ENCODE measurements around the gene RAB15. TPM values are rescaled to one million over a fixed set of nuclear protein-coding genes. Genes with fewer than 3 reads are reported as not detected.

The RAB15 gene
- polyA plus RNA-seq, 3 donors: 0.09 to 0.14 (median 0.09) TPM

DNA sequence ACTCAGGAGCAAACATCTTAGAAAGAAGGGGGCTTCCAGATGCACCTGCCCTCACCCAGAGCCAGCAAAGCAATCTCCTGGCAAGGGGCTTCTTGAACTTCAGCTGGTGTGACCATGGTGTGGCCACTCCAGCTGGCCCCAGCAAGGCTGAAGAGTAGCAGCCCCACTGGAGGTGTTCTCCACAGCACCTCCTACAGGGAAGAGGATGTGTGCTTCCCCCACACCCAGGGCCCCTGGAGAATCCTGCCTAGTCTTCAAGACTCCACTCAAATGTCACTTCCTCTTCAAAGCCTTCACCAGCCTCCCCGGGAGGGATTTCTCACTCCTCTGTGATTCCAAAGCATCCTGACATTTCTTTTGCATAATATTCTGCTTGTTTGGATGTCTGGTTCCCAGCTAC, 8.5 kb downstream of the RAB15 start:
- no peak overlapping the region for H3K4me3 ChIP-seq (replicated peaks in 1 of 3; ENCODE audit: low read depth in 2 of 3, low read length in 3 of 3)
- TF ChIP-seq, protein P1, sequence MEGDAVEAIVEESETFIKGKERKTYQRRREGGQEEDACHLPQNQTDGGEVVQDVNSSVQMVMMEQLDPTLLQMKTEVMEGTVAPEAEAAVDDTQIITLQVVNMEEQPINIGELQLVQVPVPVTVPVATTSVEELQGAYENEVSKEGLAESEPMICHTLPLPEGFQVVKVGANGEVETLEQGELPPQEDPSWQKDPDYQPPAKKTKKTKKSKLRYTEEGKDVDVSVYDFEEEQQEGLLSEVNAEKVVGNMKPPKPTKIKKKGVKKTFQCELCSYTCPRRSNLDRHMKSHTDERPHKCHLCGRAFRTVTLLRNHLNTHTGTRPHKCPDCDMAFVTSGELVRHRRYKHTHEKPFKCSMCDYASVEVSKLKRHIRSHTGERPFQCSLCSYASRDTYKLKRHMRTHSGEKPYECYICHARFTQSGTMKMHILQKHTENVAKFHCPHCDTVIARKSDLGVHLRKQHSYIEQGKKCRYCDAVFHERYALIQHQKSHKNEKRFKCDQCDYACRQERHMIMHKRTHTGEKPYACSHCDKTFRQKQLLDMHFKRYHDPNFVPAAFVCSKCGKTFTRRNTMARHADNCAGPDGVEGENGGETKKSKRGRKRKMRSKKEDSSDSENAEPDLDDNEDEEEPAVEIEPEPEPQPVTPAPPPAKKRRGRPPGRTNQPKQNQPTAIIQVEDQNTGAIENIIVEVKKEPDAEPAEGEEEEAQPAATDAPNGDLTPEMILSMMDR (IDR thresholded peaks at IDR 0.05): no peak
- no peaks in the 10 kb centered on the region for H4K20me1 ChIP-seq (ENCODE audit: insufficient read depth, low read length)
- no peaks in the 10 kb centered on the region for H3K27me3 ChIP-seq (ENCODE audit: control insufficient read depth in 2 of 2, insufficient read depth in 2 of 2, low read length in 2 of 2)
- H3K27ac ChIP-seq (ENCODE audit: low read depth in 1 of 2, low read length in 2 of 2): no peak overlapping the region
- intact Hi-C loops (cut with micrococcal nuclease): no loop called here
- H3K4me2 ChIP-seq (replicated peaks; ENCODE audit: extremely low read depth, low read length, poor library complexity, severe bottlenecking): no peak overlapping the region
- H3K79me2 ChIP-seq (ENCODE audit: insufficient read depth, low read length): no peaks in the 10 kb centered on the region
- no peaks in the 10 kb centered on the region for H3K4me1 Mint-ChIP-seq
- H3K9me3 Mint-ChIP-seq: no peaks in the 10 kb centered on the region
- H3K4me1 ChIP-seq (ENCODE audit: control insufficient read depth in 1 of 2, insufficient read depth in 2 of 2, low read length in 2 of 2): no peaks in the 10 kb centered on the region
- peaks cover 0 to 5% (median 3%) of the 10 kb centered on the region in 3 donors for H3K27me3 Mint-ChIP-seq (ENCODE audit: low read depth in 3 of 3)
- no peak overlapping the region for H2AFZ ChIP-seq (ENCODE audit: insufficient read depth, low read depth, low read length, poor library complexity, severe bottlenecking)
- no peaks in the 10 kb centered on the region for H3K9me3 ChIP-seq (replicated peaks in 1 of 2; ENCODE audit: control insufficient read depth in 1 of 2, insufficient read depth in 1 of 2, low read length in 2 of 2)
- no peak for DNase-seq
- no peak overlapping the region for H3K4me3 Mint-ChIP-seq
- no peaks in the 10 kb centered on the region for H3K36me3 Mint-ChIP-seq
- H3K36me3 ChIP-seq (replicated peaks in 1 of 2; ENCODE audit: control insufficient read depth in 1 of 2, insufficient read depth in 2 of 2, low read length in 2 of 2): no peaks in the 10 kb centered on the region
- H3K9ac ChIP-seq (ENCODE audit: insufficient read depth, low read length, poor library complexity, severe bottlenecking): no peak overlapping the region
- no peak overlapping the region for H3K27ac Mint-ChIP-seq
- WGBS (ENCODE audit: insufficient coverage): 60% methylated on average over 1 of the region's 1 CpG

DNA sequence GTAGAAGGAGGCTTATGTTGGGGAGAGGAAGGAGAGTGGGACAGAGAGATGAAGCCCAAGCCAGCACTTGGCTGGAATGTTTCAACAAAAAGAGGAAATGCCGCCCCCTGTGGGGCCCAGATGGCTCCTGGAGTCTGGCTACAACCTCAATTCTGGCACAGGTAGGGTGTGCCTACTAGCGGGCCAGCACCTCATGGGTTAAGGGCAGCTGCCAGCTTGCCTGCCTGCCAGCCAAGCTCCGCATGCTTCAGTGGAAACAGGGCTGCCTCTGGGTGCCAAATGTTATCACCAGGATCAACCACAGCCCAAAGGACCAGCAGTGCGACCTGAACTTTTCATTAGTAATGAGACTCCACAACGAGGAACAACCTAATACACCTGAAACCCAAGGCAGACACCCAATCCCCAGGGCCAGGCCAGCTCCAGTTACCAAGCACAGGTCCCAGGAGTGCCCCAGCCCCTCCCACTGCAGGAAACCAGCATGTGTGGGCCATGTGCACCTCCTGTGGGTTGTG, 11.3 kb downstream of the RAB15 start:
- TF ChIP-seq, protein P1 (IDR thresholded peaks at IDR 0.05): peak; percentile 14
- Mint-ChIP-seq H3K27ac (no peak overlapping the region), H3K4me3 (no peak overlapping the region), H3K9me3 (no peaks in the 10 kb centered on the region), H3K36me3 (peaks cover under 1 to 3% of the 10 kb centered on the region in 2 donors), H3K27me3 (ENCODE audit: low read depth in 3 of 3) (peaks cover 0 to 5% (median 0%) of the 10 kb centered on the region in 3 donors), H3K4me1 (no peaks in the 10 kb centered on the region)
- H4K20me1 ChIP-seq (ENCODE audit: insufficient read depth, low read length): no peaks in the 10 kb centered on the region
- no peak overlapping the region for H3K4me2 ChIP-seq (replicated peaks; ENCODE audit: extremely low read depth, low read length, poor library complexity, severe bottlenecking)
- DNase-seq: no peak
- H3K79me2 ChIP-seq (ENCODE audit: insufficient read depth, low read length): no peaks in the 10 kb centered on the region
- H2AFZ ChIP-seq (ENCODE audit: insufficient read depth, low read depth, low read length, poor library complexity, severe bottlenecking): no peak overlapping the region
- H3K27ac ChIP-seq (ENCODE audit: low read depth in 1 of 2, low read length in 2 of 2): no peak overlapping the region
- H3K9ac ChIP-seq (ENCODE audit: insufficient read depth, low read length, poor library complexity, severe bottlenecking): no peak overlapping the region
- H3K9me3 ChIP-seq (replicated peaks in 1 of 2; ENCODE audit: control insufficient read depth in 1 of 2, insufficient read depth in 1 of 2, low read length in 2 of 2): no peaks in the 10 kb centered on the region
- H3K36me3 ChIP-seq (replicated peaks in 1 of 2; ENCODE audit: control insufficient read depth in 1 of 2, insufficient read depth in 2 of 2, low read length in 2 of 2): no peaks in the 10 kb centered on the region
- H3K4me3 ChIP-seq (replicated peaks in 1 of 3; ENCODE audit: low read depth in 2 of 3, low read length in 3 of 3): no peak overlapping the region
- no peaks in the 10 kb centered on the region for H3K27me3 ChIP-seq (ENCODE audit: control insufficient read depth in 2 of 2, insufficient read depth in 2 of 2, low read length in 2 of 2)
- WGBS (ENCODE audit: insufficient coverage): 48% methylated on average over 4 of the region's 5 CpGs
- H3K4me1 ChIP-seq (ENCODE audit: control insufficient read depth in 1 of 2, insufficient read depth in 2 of 2, low read length in 2 of 2): no peaks in the 10 kb centered on the region
- intact Hi-C loops (cut with micrococcal nuclease): no loop called here
